ENCODE data around the gene FMNL2.

The FMNL2 gene

GRCh38 chr2:152618193-152618564, 283.2 kb downstream of the FMNL2 start:
- no peaks in the 10 kb centered on the region for H3F3A ChIP-seq (ENCODE audit: insufficient read depth, low read length)
- H3K27me3 ChIP-seq (ENCODE audit: insufficient read depth, low read length): no peaks in the 10 kb centered on the region
- no peak overlapping the region for H3K9ac ChIP-seq (ENCODE audit: low read length)
- TF ChIP-seq EZH2 (IDR thresholded peaks at IDR 0.05; ENCODE audit: borderline replicate concordance, low read length): no peak
- TF ChIP-seq CTCF (IDR thresholded peaks at IDR 0.05; ENCODE audit: low read length): no peak
- no peak overlapping the region for H2AFZ ChIP-seq (ENCODE audit: low read length)
- H3K79me2 ChIP-seq (ENCODE audit: insufficient read depth, low read length): no peaks in the 10 kb centered on the region
- H4K20me1 ChIP-seq (ENCODE audit: insufficient read depth, low read length): no peaks in the 10 kb centered on the region
- no peaks in the 10 kb centered on the region for H3K9me2 ChIP-seq (ENCODE audit: low read depth, low read length)
- no peaks in the 10 kb centered on the region for H3K9me3 ChIP-seq (ENCODE audit: low read length)
- no peak overlapping the region for H3K4me3 ChIP-seq (ENCODE audit: low read depth, low read length, poor library complexity, severe bottlenecking)
- H3K27ac ChIP-seq (ENCODE audit: low read depth, low read length, poor library complexity, severe bottlenecking): no peak overlapping the region
- H3K4me2 ChIP-seq (ENCODE audit: low read length): no peak overlapping the region
- no peaks in the 10 kb centered on the region for H3K4me1 ChIP-seq (ENCODE audit: insufficient read depth, low read length, severe bottlenecking)
- no peaks in the 10 kb centered on the region for H3K36me3 ChIP-seq (ENCODE audit: insufficient read depth, low read length)

GRCh38 chr2:152620208-152620607, 285.2 kb downstream of the FMNL2 start:
- Histone ChIP-seq H3K9me2 (ENCODE audit: low read depth, low read length) (no peaks in the 10 kb centered on the region), H3F3A (ENCODE audit: insufficient read depth, low read length) (no peaks in the 10 kb centered on the region), H3K9me3 (ENCODE audit: low read length) (no peaks in the 10 kb centered on the region), H3K79me2 (ENCODE audit: insufficient read depth, low read length) (no peaks in the 10 kb centered on the region), H3K4me2 (ENCODE audit: low read length) (no peak overlapping the region), H3K27ac (ENCODE audit: low read depth, low read length, poor library complexity, severe bottlenecking) (no peak overlapping the region), H3K4me1 (ENCODE audit: insufficient read depth, low read length, severe bottlenecking) (no peaks in the 10 kb centered on the region), H2AFZ (ENCODE audit: low read length) (no peak overlapping the region), H3K36me3 (ENCODE audit: insufficient read depth, low read length) (no peaks in the 10 kb centered on the region), H4K20me1 (ENCODE audit: insufficient read depth, low read length) (no peaks in the 10 kb centered on the region), H3K27me3 (ENCODE audit: insufficient read depth, low read length) (no peaks in the 10 kb centered on the region), H3K9ac (ENCODE audit: low read length) (no peak overlapping the region), H3K4me3 (ENCODE audit: low read depth, low read length, poor library complexity, severe bottlenecking) (no peak overlapping the region)
- TF ChIP-seq CTCF (IDR thresholded peaks at IDR 0.05; ENCODE audit: low read length): no peak
- no peak for TF ChIP-seq EZH2 (IDR thresholded peaks at IDR 0.05; ENCODE audit: borderline replicate concordance, low read length)

- no peaks in the 10 kb centered on the region for H3K9me3 ChIP-seq (ENCODE audit: low read length)
Observed at GRCh38 chr2:152620985-152621384, 286.0 kb downstream of the FMNL2 start.

More at GRCh38 chr2:152620985-152621384, 286.0 kb downstream of the FMNL2 start:
- H3K36me3 ChIP-seq (ENCODE audit: insufficient read depth, low read length): no peaks in the 10 kb centered on the region
- no peak for TF ChIP-seq EZH2 (IDR thresholded peaks at IDR 0.05; ENCODE audit: borderline replicate concordance, low read length)
- TF ChIP-seq CTCF (IDR thresholded peaks at IDR 0.05; ENCODE audit: low read length): no peak
- no peaks in the 10 kb centered on the region for H3K27me3 ChIP-seq (ENCODE audit: insufficient read depth, low read length)
- H3K9me2 ChIP-seq (ENCODE audit: low read depth, low read length): no peaks in the 10 kb centered on the region
- H3K27ac ChIP-seq (ENCODE audit: low read depth, low read length, poor library complexity, severe bottlenecking): no peak overlapping the region
- H3K4me3 ChIP-seq (ENCODE audit: low read depth, low read length, poor library complexity, severe bottlenecking): no peak overlapping the region
- no peaks in the 10 kb centered on the region for H3K79me2 ChIP-seq (ENCODE audit: insufficient read depth, low read length)
- H3K4me1 ChIP-seq (ENCODE audit: insufficient read depth, low read length, severe bottlenecking): no peaks in the 10 kb centered on the region
- no peaks in the 10 kb centered on the region for H4K20me1 ChIP-seq (ENCODE audit: insufficient read depth, low read length)
- H3F3A ChIP-seq (ENCODE audit: insufficient read depth, low read length): no peaks in the 10 kb centered on the region
- H3K4me2 ChIP-seq (ENCODE audit: low read length): no peak overlapping the region
- no peak overlapping the region for H2AFZ ChIP-seq (ENCODE audit: low read length)
- no peak overlapping the region for H3K9ac ChIP-seq (ENCODE audit: low read length)
